Lung (tissue), 12 donors: ENCODE results near the gene JMJD1C. TPM values are rescaled to one million over a fixed set of nuclear protein-coding genes. Genes with fewer than 3 reads are reported as not detected.
"Not testable (repeated sequence)": the region's sequence is repeated elsewhere in the genome, so short reads cannot be mapped to it uniquely, and the experiment has no call there.

Experiments used
- ATAC-seq: fragments of 200-7000 bp; cut with Tn5 transposase; one replicate; pipeline ENCODE4 v1.9.1; 2020; ENCODE audit warnings: moderate number of reproducible peaks; ENCODE audit not compliant: insufficient read depth, low FRiP score
- DNase-seq, 3 donors: peaks; one replicate each; pipeline ENCODE4 v3.0.0-alpha.2; 2013 to 2017
- H3K27ac ChIP-seq, 2 donors: one replicate each; pipeline ENCODE4 v1.5.1; 2013; ENCODE audit warnings: mild to moderate bottlenecking in 2 of 2, moderate library complexity in 2 of 2, control low read depth in 1 of 2, inconsistent platforms in 1 of 2, low read depth in 1 of 2, low read length in 1 of 2
- H3K27me3 ChIP-seq, 3 donors: one replicate each; pipeline ENCODE4 v1.5.1; 2013; ENCODE audit warnings: low read length in 2 of 3; ENCODE audit not compliant: control insufficient read depth in 3 of 3, insufficient read depth in 3 of 3
- H3K36me3 ChIP-seq, 4 donors: one replicate each; pipeline ENCODE4 v1.5.1; 2013; ENCODE audit warnings: low read length in 4 of 4, mild to moderate bottlenecking in 1 of 4, moderate library complexity in 1 of 4; ENCODE audit not compliant: control insufficient read depth in 4 of 4, insufficient read depth in 4 of 4
- H3K4me1 ChIP-seq, 5 donors: one replicate each; pipeline ENCODE4 v1.5.1; 2013; ENCODE audit warnings: low read length in 5 of 5, mild to moderate bottlenecking in 2 of 5, moderate library complexity in 1 of 5; ENCODE audit not compliant: control insufficient read depth in 5 of 5, insufficient read depth in 5 of 5
- H3K4me3 ChIP-seq: one replicate; pipeline ENCODE4 v1.5.1; 2013; ENCODE audit warnings: mild to moderate bottlenecking, control low read depth, moderate library complexity
- H3K9ac ChIP-seq, 2 donors: one replicate each; pipeline ENCODE4 v1.5.1; 2013; ENCODE audit warnings: low read length in 2 of 2, control low read depth in 1 of 2; ENCODE audit not compliant: insufficient read depth in 1 of 2
- H3K9me3 ChIP-seq, 4 donors: one replicate each; pipeline ENCODE4 v1.5.1; 2013; ENCODE audit warnings: low read length in 3 of 4, mild to moderate bottlenecking in 1 of 4, moderate library complexity in 1 of 4; ENCODE audit not compliant: control insufficient read depth in 4 of 4, insufficient read depth in 3 of 4
- WGBS, 2 donors: extraction: QIAGEN DNeasy Blood & Tissue Kit; methylation state at CpG; one replicate each; pipeline ENCODE4 v1.1.7; 2013; 5-methylcytosine and 5-hydroxymethylcytosine counted together
- polyA plus RNA-seq, 2 donors: library from polyadenylated mRNA; stranded (reverse); fragments of 200-250 nt; gene quantifications; one replicate each; pipeline ENCODE4 v1.2.1, GENCODE V29; 2013
- total RNA-seq, 2 donors: library from RNA; depleted of rRNA in 1 of 2; stranded (reverse); fragments of >200 nt in 1 of 2; gene quantifications; one replicate each; pipeline ENCODE4 v1.2.1, GENCODE V29; 2014 to 2021
- TF ChIP-seq, protein P1 (sequence below): IDR thresholded peaks from 2 replicates; pipeline ENCODE4 v1.5.1; 2012; ENCODE audit warnings: mild to moderate bottlenecking; ENCODE audit errors: control extremely low read depth, extremely low read depth
- donor health status: control.
- donor health status: control.
- donor health status: Bipolar disorder and iron deficiency.
- donor health status: healthy.
- donor health status: DM: yes; HTN: yes; CAD: no.

Gene JMJD1C
- total and polyA plus RNA-seq, 4 donors = 30.5 to 233 (median 71.2) TPM

DNA sequence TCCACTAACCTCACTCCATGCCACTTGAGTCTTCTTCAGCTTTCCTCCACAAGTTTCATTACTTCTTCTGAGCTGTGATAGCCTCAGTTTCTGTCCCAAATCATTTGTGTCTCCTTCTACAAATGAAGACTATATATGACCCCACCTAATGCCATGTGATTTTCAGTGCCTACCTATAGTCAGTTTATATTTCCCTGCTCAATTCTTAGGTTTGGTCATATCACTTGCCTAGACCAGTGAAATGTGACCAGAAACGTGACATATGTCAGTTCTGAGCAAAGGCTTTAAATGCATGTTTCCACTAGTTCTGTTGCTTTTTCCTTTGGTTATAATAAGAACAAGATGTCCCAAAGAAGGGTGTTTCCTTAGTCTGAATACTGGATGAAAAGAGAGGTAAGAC is 30.8 kb upstream of the JMJD1C start:
- no peaks in the 10 kb centered on the region for H3K9me3 ChIP-seq
- H3K36me3 ChIP-seq = peaks cover 0 to 3% (median 0%) of the 10 kb centered on the region in 4 donors
- no peak overlapping the region for H3K4me3 ChIP-seq
- H3K4me1 ChIP-seq = peaks cover 0 to 7% (median 5%) of the 10 kb centered on the region in 5 donors
- no peak overlapping the region for H3K27ac ChIP-seq
- DNase-seq = no peak
- no peaks in the 10 kb centered on the region for H3K27me3 ChIP-seq
- 95 to 96% methylated on average over 1 of the region's 1 CpG for WGBS, 2 donors
- no peak overlapping the region for H3K9ac ChIP-seq
- no peak for ATAC-seq
- TF ChIP-seq, protein P1, sequence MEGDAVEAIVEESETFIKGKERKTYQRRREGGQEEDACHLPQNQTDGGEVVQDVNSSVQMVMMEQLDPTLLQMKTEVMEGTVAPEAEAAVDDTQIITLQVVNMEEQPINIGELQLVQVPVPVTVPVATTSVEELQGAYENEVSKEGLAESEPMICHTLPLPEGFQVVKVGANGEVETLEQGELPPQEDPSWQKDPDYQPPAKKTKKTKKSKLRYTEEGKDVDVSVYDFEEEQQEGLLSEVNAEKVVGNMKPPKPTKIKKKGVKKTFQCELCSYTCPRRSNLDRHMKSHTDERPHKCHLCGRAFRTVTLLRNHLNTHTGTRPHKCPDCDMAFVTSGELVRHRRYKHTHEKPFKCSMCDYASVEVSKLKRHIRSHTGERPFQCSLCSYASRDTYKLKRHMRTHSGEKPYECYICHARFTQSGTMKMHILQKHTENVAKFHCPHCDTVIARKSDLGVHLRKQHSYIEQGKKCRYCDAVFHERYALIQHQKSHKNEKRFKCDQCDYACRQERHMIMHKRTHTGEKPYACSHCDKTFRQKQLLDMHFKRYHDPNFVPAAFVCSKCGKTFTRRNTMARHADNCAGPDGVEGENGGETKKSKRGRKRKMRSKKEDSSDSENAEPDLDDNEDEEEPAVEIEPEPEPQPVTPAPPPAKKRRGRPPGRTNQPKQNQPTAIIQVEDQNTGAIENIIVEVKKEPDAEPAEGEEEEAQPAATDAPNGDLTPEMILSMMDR = no peak

DNA sequence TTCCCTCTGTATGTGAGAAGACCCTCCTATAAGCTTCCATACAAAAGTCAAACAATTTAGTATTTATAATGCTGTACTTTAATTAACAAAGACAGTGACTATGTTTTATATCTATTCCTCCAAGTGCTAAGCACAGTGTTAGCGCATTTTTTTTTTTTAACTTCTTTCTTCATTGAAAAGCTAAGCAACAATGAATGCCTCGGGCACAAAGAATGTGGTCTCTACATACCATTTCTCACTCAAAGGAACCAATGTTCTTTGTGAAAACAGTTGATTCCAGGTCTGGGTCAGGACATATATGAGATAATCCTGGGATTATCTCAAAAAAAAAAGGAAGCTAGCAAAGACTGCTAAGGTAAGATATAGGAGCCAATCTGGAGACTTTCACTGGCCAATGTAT is 29.2 kb upstream of the JMJD1C start:
- Histone ChIP-seq H3K4me1 (peaks cover 0 to 10% (median 8%) of the 10 kb centered on the region in 5 donors), H3K36me3 (peaks cover 0 to 1% (median 0%) of the 10 kb centered on the region in 4 donors), H3K27me3 (no peaks in the 10 kb centered on the region), H3K9me3 (peaks cover 0 to under 1% (median 0%) of the 10 kb centered on the region in 4 donors), H3K27ac (no peak overlapping the region), H3K9ac (no peak overlapping the region), H3K4me3 (no peak overlapping the region)
- ATAC-seq = no peak
- WGBS, 2 donors = 95 to 98% methylated on average over 2 of the region's 2 CpGs
- DNase-seq = no peak
- TF ChIP-seq, protein P1 = no peak

DNA sequence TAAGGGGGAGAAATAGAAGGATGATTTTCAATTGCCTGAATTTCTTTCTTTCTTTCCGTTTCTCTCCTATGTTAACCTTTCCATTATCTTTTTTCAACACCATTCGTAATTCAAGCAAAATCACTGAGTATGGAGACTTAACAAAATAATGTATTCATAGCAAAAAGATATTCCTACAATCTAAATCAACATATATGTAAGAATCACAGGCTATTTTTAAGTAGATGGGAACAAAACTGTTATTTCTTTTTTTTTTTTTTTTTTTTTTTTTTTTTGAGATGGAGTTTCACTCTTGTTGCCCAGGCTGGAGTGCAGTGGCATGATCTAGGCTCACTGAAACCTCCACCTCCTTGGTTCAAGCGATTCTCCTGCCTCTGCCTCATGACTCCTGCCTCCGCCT is 27.2 kb upstream of the JMJD1C start:
- no peak overlapping the region for H3K9ac ChIP-seq
- no peak overlapping the region for H3K27ac ChIP-seq
- peaks cover 0 to 3% (median 0%) of the 10 kb centered on the region in 4 donors for H3K9me3 ChIP-seq
- H3K27me3 ChIP-seq = no peaks in the 10 kb centered on the region
- WGBS, 2 donors = 94 to 98% methylated on average over 4 of the region's 4 CpGs
- DNase-seq (no peak), ATAC-seq (no peak)
- H3K4me3 ChIP-seq = no peak overlapping the region
- TF ChIP-seq, protein P1 = no peak
- H3K4me1 ChIP-seq = peaks cover 0 to 14% (median 12%) of the 10 kb centered on the region in 5 donors
- peaks cover 0 to 1% (median 0%) of the 10 kb centered on the region in 4 donors for H3K36me3 ChIP-seq

DNA sequence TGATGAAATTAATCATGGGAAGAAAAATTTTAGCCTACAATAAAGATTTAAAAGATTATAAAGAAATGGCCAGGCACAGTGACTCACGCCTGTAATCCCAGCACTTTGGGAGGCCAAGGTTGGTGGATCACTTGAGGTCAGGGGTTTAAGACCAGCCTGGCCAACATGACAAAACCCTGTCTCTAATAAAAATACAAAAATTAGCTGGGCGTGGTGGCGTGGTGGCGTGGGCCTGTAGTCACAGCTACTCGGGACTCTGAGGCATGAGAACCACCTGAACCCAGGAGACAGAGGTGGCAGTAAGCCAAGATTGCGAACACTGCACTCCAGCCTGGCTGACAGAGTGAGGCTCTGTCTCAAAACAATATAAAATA is 26.5 kb upstream of the JMJD1C start:
- peak overlapping the region in 1 of 2 donors; percentile 40 for H3K27ac ChIP-seq
- WGBS, 2 donors = 82 to 84% methylated on average over 6 of the region's 6 CpGs
- not testable (repeated sequence) for H3K27me3 ChIP-seq, H3K4me3 ChIP-seq, H3K9me3 ChIP-seq, ATAC-seq, H3K36me3 ChIP-seq, DNase-seq
- peak overlapping the region in 1 of 2 donors; percentile 66 for H3K9ac ChIP-seq
- peaks cover 0 to 17% (median 14%) of the 10 kb centered on the region in 5 donors for H3K4me1 ChIP-seq
